Tibial artery (tissue), 4 donors: Measurements from ENCODE around the gene ZSCAN10.

Experiments
- DNase-seq, 2 donors: peaks; one replicate each; pipeline ENCODE4 v3.0.0-alpha.2; 2019
- H3K27ac ChIP-seq, 2 donors: fragments of 200-600 bp; sonication (generic) in 1 of 2; 1 replicate in 1 of 2; 2 replicates in 1 of 2; pipeline ENCODE4 v1.5.1; 2018 to 2019; ENCODE audit warnings: mild to moderate bottlenecking in 1 of 2
- H3K27me3 ChIP-seq, 2 donors: fragments of 200-600 bp; sonication (generic) in 1 of 2; one replicate each; pipeline versions ENCODE4 v1.5.1 to v1.6.0; 2016 to 2019
- H3K36me3 ChIP-seq, 3 donors: fragments of 200-600 bp; sonication (generic) in 2 of 3; one replicate each; pipeline ENCODE4 v1.5.1; 2016 to 2019; ENCODE audit warnings: mild to moderate bottlenecking in 2 of 3
- H3K4me1 ChIP-seq, 4 donors: fragments of 200-600 bp; sonication (generic) in 2 of 4; 1 replicate in 3 of 4; 2 replicates in 1 of 4; pipeline ENCODE4 v1.5.1; 2016 to 2019
- H3K4me3 ChIP-seq, 2 donors: fragments of 200-600 bp; sonication (generic) in 1 of 2; 1 replicate in 1 of 2; 2 replicates in 1 of 2; pipeline ENCODE4 v1.5.1; 2018 to 2019; ENCODE audit warnings: mild to moderate bottlenecking in 2 of 2
- H3K9me3 ChIP-seq, 3 donors: fragments of 200-600 bp; sonication (generic) in 1 of 3; one replicate each; pipeline ENCODE4 v1.5.1; 2016 to 2019
- intact Hi-C: fragments of 100-400 bp; cut with DNase I; formaldehyde crosslinking; loops from one replicate; pipeline ENCODE4 v1.15.0; 2023; ENCODE audit warnings: low total_unique reads
- TF ChIP-seq, protein P1 (sequence below), 2 experiments: fragments of 200-600 bp in 1 of 2; fragments of 450-650 bp in 1 of 2; IDR thresholded peaks; one replicate each; pipeline ENCODE4 v1.5.1; 2017 to 2019; ENCODE audit warnings: antibody characterized with exemption in 2 of 2, mild to moderate bottlenecking in 1 of 2, moderate library complexity in 1 of 2

Gene ZSCAN10

DNA sequence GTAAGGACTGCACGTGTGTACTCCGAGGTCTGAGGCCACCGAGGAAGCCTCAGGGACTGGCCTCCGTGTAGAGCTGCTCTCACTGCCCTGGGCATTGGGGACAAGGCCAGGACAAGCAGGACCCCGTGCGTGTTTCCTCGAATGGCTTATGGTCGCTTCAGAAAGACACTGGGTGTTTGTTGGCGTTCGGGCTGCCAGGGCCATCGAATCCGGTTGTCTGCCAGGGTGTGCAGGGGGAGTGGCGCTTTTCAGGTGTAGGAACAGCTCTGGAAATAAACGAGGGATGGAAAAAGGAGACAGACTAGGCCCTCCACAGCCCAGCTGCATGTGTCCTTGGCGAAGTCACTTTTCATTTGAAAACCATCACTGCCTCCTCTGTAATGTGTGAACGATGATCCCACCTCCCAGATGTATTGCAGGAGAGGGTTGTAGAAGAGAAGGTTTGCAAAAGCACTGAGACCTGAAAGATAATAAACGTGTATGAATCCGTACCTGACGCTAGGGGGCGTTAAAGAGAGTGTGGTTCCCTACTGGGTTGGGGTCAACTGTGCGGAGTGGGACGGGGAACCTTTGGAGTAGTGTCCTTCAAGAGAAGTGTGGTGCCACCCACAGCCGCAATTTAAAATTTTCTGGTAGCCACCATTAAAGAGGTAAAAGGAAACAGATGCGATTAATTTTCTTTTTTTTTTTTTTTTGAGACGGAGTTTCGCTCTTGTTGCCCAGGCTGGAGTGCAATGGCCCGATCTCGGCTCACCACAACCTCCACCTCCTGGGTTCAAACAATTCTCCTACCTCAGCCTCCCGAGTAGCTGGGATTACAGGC is 2.1 kb upstream of the ZSCAN10 start:
- peaks cover 0 to 10% (median 7%) of the 10 kb centered on the region in 4 donors for H3K4me1 ChIP-seq
- TF ChIP-seq, protein P1, sequence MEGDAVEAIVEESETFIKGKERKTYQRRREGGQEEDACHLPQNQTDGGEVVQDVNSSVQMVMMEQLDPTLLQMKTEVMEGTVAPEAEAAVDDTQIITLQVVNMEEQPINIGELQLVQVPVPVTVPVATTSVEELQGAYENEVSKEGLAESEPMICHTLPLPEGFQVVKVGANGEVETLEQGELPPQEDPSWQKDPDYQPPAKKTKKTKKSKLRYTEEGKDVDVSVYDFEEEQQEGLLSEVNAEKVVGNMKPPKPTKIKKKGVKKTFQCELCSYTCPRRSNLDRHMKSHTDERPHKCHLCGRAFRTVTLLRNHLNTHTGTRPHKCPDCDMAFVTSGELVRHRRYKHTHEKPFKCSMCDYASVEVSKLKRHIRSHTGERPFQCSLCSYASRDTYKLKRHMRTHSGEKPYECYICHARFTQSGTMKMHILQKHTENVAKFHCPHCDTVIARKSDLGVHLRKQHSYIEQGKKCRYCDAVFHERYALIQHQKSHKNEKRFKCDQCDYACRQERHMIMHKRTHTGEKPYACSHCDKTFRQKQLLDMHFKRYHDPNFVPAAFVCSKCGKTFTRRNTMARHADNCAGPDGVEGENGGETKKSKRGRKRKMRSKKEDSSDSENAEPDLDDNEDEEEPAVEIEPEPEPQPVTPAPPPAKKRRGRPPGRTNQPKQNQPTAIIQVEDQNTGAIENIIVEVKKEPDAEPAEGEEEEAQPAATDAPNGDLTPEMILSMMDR (IDR thresholded peaks at IDR 0.05), result peak in 1 of 2 experiments; percentile 21
- H3K36me3 ChIP-seq, result no peaks in the 10 kb centered on the region
- no peak overlapping the region for H3K4me3 ChIP-seq
- H3K9me3 ChIP-seq, result no peaks in the 10 kb centered on the region
- no peak overlapping the region for H3K27ac ChIP-seq
- H3K27me3 ChIP-seq, result peaks cover 0 to 43% of the 10 kb centered on the region in 2 donors
- intact Hi-C loops, result no loop called here
- no peak for DNase-seq

GRCh38 chr16:3099732-3100499 is 822 bp upstream of the ZSCAN10 start:
- intact Hi-C loops, result no loop called here
- Histone ChIP-seq H3K4me1 (peaks cover 0 to 10% (median 4%) of the 10 kb centered on the region in 4 donors), H3K36me3 (no peaks in the 10 kb centered on the region), H3K9me3 (no peaks in the 10 kb centered on the region), H3K27me3 (peaks cover 0 to 46% of the 10 kb centered on the region in 2 donors), H3K4me3 (peak overlapping the region in 1 of 2 donors; percentile 3), H3K27ac (no peak overlapping the region)
- TF ChIP-seq, protein P1 (IDR thresholded peaks at IDR 0.05), result no peak
- DNase-seq, result peak; percentile 86 to 88

DNA sequence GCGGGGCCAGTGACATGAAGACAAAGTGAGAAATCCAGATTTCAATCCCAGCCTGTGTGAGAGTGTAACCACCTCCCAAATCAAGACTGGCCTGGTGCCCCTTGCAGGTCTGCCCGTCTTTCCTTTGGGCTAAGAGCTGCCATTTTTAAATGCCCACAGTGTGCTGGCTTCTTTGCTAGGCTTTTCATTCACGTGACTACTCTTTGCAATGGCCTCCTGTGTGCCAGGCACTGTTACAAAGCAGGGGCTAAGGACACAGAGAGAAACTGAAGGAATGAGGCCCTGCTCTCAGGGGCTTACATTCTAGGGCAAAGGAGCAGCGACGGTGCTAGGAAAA is 269 bp upstream of the ZSCAN10 start:
- Histone ChIP-seq H3K4me3 (no peak overlapping the region), H3K9me3 (no peaks in the 10 kb centered on the region), H3K4me1 (peaks cover 0 to 10% (median 4%) of the 10 kb centered on the region in 4 donors), H3K36me3 (no peaks in the 10 kb centered on the region), H3K27me3 (peaks cover 0 to 51% of the 10 kb centered on the region in 2 donors), H3K27ac (no peak overlapping the region)
- DNase-seq, result no peak
- TF ChIP-seq, protein P1 (IDR thresholded peaks at IDR 0.05), result no peak
- intact Hi-C loops, result no loop called here

- Histone ChIP-seq H3K4me3 (no peak overlapping the region), H3K36me3 (no peaks in the 10 kb centered on the region), H3K27me3 (peaks cover 0 to 67% of the 10 kb centered on the region in 2 donors), H3K4me1 (peaks cover 0 to 10% (median 4%) of the 10 kb centered on the region in 4 donors), H3K9me3 (no peaks in the 10 kb centered on the region), H3K27ac (no peak overlapping the region)
- TF ChIP-seq, protein P1 (IDR thresholded peaks at IDR 0.05), result no peak
- intact Hi-C loops, result no loop called here
- no peak for DNase-seq
These were observed 1.8 kb downstream of the ZSCAN10 start for GRCh38 chr16:3097266-3097665.

DNA sequence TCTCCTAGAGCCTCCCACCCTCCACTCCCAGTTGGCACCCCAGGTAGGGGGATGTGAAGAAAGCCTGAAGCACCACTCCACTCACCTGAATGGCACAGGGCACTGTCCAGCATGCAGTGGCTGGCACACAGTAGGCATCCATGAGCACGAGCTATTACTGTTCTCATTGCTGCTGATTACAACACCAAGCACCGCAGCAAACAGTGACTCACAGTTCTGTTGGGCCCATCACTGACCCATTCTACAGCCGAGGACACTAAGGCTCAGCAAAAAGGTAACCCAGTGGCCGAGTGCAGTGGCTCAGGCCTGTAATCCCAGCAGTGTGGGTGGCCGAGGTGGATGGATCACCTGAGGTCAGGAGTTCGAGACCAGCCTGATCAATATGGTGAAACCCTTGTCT is 2.7 kb downstream of the ZSCAN10 start:
- TF ChIP-seq, protein P1 (IDR thresholded peaks at IDR 0.05), result no peak
- Histone ChIP-seq H3K27me3 (peaks cover 0 to 69% of the 10 kb centered on the region in 2 donors), H3K36me3 (no peaks in the 10 kb centered on the region), H3K4me3 (no peak overlapping the region), H3K27ac (no peak overlapping the region), H3K4me1 (peaks cover 0 to 10% (median 4%) of the 10 kb centered on the region in 4 donors), H3K9me3 (no peaks in the 10 kb centered on the region)
- intact Hi-C loops, result no loop called here
- DNase-seq, result no peak
